ENCODE results near the gene PRB2.
"Not testable (repeated sequence)": the region's sequence is repeated elsewhere in the genome, so short reads cannot be mapped to it uniquely, and the experiment has no call there.

The PRB2 gene

GRCh38 chr12:11395467-11395866 lies at the start of gene PRB2:
TSS of gene PRB2 (minus strand) at chr12:11395567. CDS start at chr12:11395529, 38 bp downstream.
- DNase-seq (ENCODE audit: low read depth, low spot score): not testable (repeated sequence)

GRCh38 chr12:11437966-11438365 lies 42.6 kb upstream of the PRB2 start:
- no peak for DNase-seq (ENCODE audit: low read depth, low spot score)

- DNase-seq (ENCODE audit: low read depth, low spot score): no peak
Measured at GRCh38 chr12:11433664-11434063, 38.3 kb upstream of the PRB2 start.

GRCh38 chr12:11431486-11431885 lies 36.1 kb upstream of the PRB2 start:
- DNase-seq (ENCODE audit: low read depth, low spot score): no peak

GRCh38 chr12:11427341-11427740 lies 32.0 kb upstream of the PRB2 start:
- DNase-seq (ENCODE audit: low read depth, low spot score): no peak

GRCh38 chr12:11412731-11413130 lies 17.4 kb upstream of the PRB2 start:
- DNase-seq (ENCODE audit: low read depth, low spot score): no peak

GRCh38 chr12:11408096-11408495 lies 12.7 kb upstream of the PRB2 start:
- no peak for DNase-seq (ENCODE audit: low read depth, low spot score)

GRCh38 chr12:11397366-11397765 lies 2.0 kb upstream of the PRB2 start:
- DNase-seq (ENCODE audit: low read depth, low spot score): peak; percentile 32

GRCh38 chr12:11391456-11391855 lies 3.9 kb downstream of the PRB2 start:
- not testable (repeated sequence) for DNase-seq (ENCODE audit: low read depth, low spot score)

GRCh38 chr12:11377420-11377819 lies 17.9 kb downstream of the PRB2 start:
- DNase-seq (ENCODE audit: low read depth, low spot score): not testable (repeated sequence)

- DNase-seq (ENCODE audit: low read depth, low spot score): no peak
Measured at GRCh38 chr12:11361151-11361550, 34.2 kb downstream of the PRB2 start.

GRCh38 chr12:11360205-11360883 lies 35.0 kb downstream of the PRB2 start:
- not testable (repeated sequence) for DNase-seq (ENCODE audit: low read depth, low spot score)

- not testable (repeated sequence) for DNase-seq (ENCODE audit: low read depth, low spot score)
Measured at GRCh38 chr12:11351736-11352135, 43.6 kb downstream of the PRB2 start.

GRCh38 chr12:11348439-11348838 lies 46.9 kb downstream of the PRB2 start:
- DNase-seq (ENCODE audit: low read depth, low spot score): no peak

- no peak for DNase-seq (ENCODE audit: low read depth, low spot score)
Measured at GRCh38 chr12:11347810-11348209, 47.6 kb downstream of the PRB2 start.

GRCh38 chr12:11344500-11344899 lies 50.9 kb downstream of the PRB2 start:
- DNase-seq (ENCODE audit: low read depth, low spot score): no peak
